GM12873 (cell line): Measurements from ENCODE around the gene NTM.

Experiments
- CTCF ChIP-seq: IDR thresholded peaks from 2 replicates; pipeline ENCODE4 v1.5.1; 2012; ENCODE audit warnings: low read depth, mild to moderate bottlenecking, moderate library complexity, low read length, control low read depth; ENCODE audit not compliant: insufficient read depth; ENCODE audit errors: missing control alignments

NTM gene

GRCh38 chr11:131947511-131947910 is 577.1 kb downstream of the NTM start:
- no peak for TF ChIP-seq CTCF

GRCh38 chr11:131951121-131951520 is 580.7 kb downstream of the NTM start:
- no peak for TF ChIP-seq CTCF

- no peak for TF ChIP-seq CTCF
These were observed 583.7 kb downstream of the NTM start for GRCh38 chr11:131954146-131954545.

GRCh38 chr11:131955904-131956303 is 585.5 kb downstream of the NTM start:
- TF ChIP-seq CTCF: no peak

GRCh38 chr11:131957201-131957600 is 586.8 kb downstream of the NTM start:
- no peak for TF ChIP-seq CTCF

- no peak for TF ChIP-seq CTCF
These were observed 587.5 kb downstream of the NTM start for GRCh38 chr11:131957875-131958274.

- no peak for TF ChIP-seq CTCF
These were observed 592.4 kb downstream of the NTM start for GRCh38 chr11:131962818-131963217.

GRCh38 chr11:131964698-131965483 is 594.5 kb downstream of the NTM start:
- TF ChIP-seq CTCF: no peak
